ENCODE results near the gene UBR7.

Gene UBR7

DNA sequence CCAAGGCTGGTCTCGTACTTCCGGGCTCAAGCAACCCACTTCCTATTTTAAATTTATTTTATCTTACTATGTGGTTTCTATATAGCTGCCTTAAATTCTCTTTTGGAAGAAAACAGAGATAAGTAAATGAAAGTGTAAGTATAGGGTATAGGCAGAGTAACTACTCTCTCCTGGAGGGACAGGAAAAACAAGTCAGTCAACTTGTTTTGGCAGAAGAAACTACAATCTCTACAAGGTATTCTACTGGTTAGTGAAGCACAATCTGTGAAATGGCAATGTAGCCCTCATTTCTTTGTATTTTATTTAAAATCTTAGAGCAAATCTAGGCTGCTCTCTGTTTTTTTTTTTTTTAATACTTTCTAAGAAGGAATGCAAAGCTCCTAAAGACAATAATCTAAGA, 55.4 kb downstream of the UBR7 start:
- no peak for DNase-seq

DNA sequence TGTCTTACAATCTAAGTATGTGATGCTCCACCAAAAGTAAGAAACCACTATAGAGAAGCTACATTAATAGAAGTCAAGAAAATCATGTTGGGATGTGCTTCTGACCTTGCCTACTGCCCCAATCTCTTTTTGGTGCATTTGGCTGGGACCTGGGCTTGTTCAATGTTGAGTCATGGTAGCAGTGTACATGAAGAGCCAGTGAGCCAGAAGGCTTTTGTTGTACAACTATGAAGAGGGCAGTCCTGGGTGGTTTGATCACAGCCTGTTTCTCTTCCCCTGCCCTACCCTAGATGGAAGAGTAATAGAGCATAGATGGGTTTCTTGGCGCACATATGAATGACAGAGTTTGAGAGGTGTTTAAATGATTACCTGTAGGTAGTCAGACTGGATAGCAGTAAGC, 56.4 kb downstream of the UBR7 start:
- no peak for DNase-seq

DNA sequence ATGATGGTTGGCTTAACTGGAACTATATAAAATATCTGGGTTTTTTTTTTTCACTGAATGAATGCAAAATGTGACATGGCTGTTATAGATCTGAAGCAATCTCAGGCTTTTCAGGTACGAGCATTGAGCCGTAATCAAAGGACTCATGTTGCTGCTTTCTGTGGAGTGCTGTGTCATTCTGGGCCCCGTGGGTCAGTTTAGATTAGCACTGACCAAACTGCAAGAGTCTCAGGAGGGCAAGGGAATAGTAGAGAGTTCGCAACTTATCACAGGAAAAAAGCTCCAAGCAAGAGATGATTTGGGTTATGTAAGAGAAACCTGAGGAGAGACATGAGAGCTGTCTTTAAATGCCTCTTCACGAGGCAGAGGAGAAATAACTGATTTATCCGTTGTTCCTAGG, 59.1 kb downstream of the UBR7 start:
- DNase-seq: no peak

DNA sequence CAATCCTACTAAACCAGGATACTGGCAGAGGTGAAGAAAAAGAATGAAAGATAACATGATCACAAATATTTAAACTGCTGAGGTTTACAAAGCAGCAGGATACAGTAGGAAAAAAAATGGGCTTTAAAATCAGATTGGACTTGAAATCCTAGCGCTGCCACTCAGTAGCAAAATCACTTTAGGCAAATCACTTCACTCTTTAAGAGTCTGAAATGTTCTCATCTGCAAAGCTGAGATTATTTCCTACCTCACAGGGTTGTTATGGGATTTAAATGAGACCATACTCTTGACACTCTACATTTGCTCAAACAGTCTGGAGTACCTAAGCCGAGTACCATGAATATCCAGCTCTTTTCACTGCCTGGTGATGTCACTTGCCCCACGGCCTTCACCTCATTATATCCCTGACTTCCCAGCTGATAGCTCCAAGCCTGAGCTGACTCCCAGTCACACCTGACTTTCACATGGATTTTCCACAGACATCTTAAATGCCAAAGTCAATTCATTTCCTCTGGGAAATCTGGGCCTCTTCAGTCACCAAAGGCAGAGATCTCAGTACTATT, 60.2 kb downstream of the UBR7 start:
- no peak for DNase-seq

GRCh38 chr14:93268406-93268805, 61.4 kb downstream of the UBR7 start:
- no peak for DNase-seq

DNA sequence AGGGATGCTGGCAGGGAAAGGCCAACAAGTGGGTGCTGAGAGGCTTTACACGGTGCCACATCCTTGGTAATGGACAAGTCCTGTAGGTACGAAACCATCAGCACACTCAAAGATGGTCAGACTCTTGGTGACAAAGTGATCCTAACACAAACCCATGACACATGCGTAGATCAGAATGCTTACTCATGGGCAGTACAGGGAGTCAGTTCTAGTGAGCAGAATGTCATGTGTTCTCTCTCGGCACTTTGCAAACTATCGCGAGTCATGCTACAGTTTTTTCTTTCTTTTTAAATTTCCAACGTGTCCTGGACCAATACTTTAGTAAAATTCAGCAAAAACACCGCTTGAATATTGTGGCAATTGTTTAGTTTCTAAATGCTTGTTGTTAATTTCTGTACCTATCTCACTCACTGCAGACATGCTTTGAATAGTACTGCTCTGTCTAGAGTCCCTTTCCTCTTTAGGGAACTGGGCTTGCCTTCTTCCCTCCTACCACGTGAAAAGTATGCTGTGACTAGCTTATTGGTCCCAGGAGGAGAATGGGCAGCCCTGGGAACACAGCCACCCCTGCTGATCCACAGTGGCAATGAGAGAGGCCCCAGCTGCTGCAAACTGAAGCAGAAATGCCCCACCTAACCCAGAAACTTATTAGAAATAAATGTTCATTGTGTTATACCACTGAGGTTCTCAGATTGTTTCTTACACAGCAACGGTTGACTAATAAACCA, 62.4 kb downstream of the UBR7 start:
- no peak for DNase-seq

DNA sequence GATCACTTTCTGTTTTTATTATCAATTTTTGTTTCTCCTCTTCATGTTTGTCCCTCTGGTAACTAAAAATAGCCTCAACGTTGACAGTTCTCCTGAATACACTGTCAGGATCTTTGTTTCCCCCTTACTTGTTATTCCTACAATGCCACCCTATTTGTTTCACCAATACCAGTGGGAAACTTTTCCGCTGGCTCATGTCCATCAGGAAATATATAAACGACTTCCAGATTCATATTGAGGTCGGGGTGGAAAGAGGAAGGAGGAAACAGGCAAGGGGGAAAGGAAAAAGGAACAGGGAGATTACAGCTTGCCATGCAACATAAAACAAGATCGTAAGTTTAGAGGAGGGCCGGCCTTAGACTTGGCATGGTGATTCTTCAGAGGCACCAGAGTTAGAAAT, 64.1 kb downstream of the UBR7 start:
- no peak for DNase-seq

GRCh38 chr14:93274055-93274806, 67.2 kb downstream of the UBR7 start:
- DNase-seq: no peak

GRCh38 chr14:93276031-93276716, 69.1 kb downstream of the UBR7 start:
- no peak for DNase-seq
